CD14-positive monocyte (primary cell): ENCODE data around the gene IL5RA. TPM values are rescaled to one million over a fixed set of nuclear protein-coding genes. Genes with fewer than 3 reads are reported as not detected.

Experiments
- DNase-seq, 3 donors: peaks; one replicate each; pipeline ENCODE4 v3.0.0-alpha.2; 2011 to 2022
- H2AFZ ChIP-seq: 2 replicates; pipeline ENCODE4 v1.6.0; 2012; ENCODE audit warnings: mild to moderate bottlenecking, low read depth, low read length, inconsistent platforms; ENCODE audit not compliant: insufficient read depth, poor library complexity, severe bottlenecking
- H3K27ac ChIP-seq, 2 donors: 1 replicate in 1 of 2; 2 replicates in 1 of 2; pipeline ENCODE4 v1.5.1; 2012 to 2013; ENCODE audit warnings: low read length in 2 of 2, control low read depth in 1 of 2, inconsistent platforms in 1 of 2, low read depth in 1 of 2, mild to moderate bottlenecking in 1 of 2
- H3K27me3 ChIP-seq, 2 donors: one replicate each; pipeline versions ENCODE4 v1.6.0 to v1.6.1; 2011 to 2013; ENCODE audit warnings: low read length in 2 of 2; ENCODE audit not compliant: control insufficient read depth in 2 of 2, insufficient read depth in 2 of 2
- H3K36me3 ChIP-seq, 2 donors: replicated peaks in 1 of 2; 1 replicate in 1 of 2; 2 replicates in 1 of 2; pipeline versions ENCODE4 v1.5.1 to v1.6.1; 2012 to 2013; ENCODE audit warnings: low read length in 2 of 2, control low read depth in 1 of 2, inconsistent platforms in 1 of 2, mild to moderate bottlenecking in 1 of 2; ENCODE audit not compliant: insufficient read depth in 2 of 2, control insufficient read depth in 1 of 2
- H3K4me1 ChIP-seq, 2 donors: 1 replicate in 1 of 2; 2 replicates in 1 of 2; pipeline versions ENCODE4 v1.5.1 to v1.6.1; 2012 to 2013; ENCODE audit warnings: low read length in 2 of 2, control low read depth in 1 of 2, inconsistent platforms in 1 of 2, mild to moderate bottlenecking in 1 of 2, moderate library complexity in 1 of 2; ENCODE audit not compliant: insufficient read depth in 2 of 2, control insufficient read depth in 1 of 2
- H3K4me2 ChIP-seq: replicated peaks from 2 replicates; pipeline ENCODE3; 2012; ENCODE audit warnings: low read length, moderate library complexity, mild to moderate bottlenecking; ENCODE audit not compliant: poor library complexity, severe bottlenecking; ENCODE audit errors: extremely low read depth
- H3K4me3 ChIP-seq, 3 experiments: fragments of 200-600 bp in 1 of 3; sonication (generic) in 1 of 3; replicated peaks in 1 of 3; 1 replicate in 2 of 3; 2 replicates in 1 of 3; pipeline ENCODE4 v1.5.1; 2011 to 2013; ENCODE audit warnings: low read length in 3 of 3, mild to moderate bottlenecking in 3 of 3, control low read depth in 2 of 3, low read depth in 2 of 3, inconsistent platforms in 1 of 3, moderate library complexity in 1 of 3
- H3K79me2 ChIP-seq: 2 replicates; pipeline ENCODE4 v1.6.0; 2012; ENCODE audit warnings: mild to moderate bottlenecking, control low read depth, inconsistent platforms, low read length, moderate library complexity; ENCODE audit not compliant: insufficient read depth
- H3K9ac ChIP-seq: 2 replicates; pipeline ENCODE4 v1.6.0; 2017; ENCODE audit warnings: low read length, mild to moderate bottlenecking; ENCODE audit not compliant: insufficient read depth, poor library complexity, severe bottlenecking
- H3K9me3 ChIP-seq, 2 donors: replicated peaks in 1 of 2; 1 replicate in 1 of 2; 2 replicates in 1 of 2; pipeline versions ENCODE4 v1.5.1 to v1.6.1; 2012 to 2013; ENCODE audit warnings: low read length in 2 of 2, control low read depth in 1 of 2; ENCODE audit not compliant: control insufficient read depth in 1 of 2, insufficient read depth in 1 of 2
- H4K20me1 ChIP-seq: 2 replicates; pipeline ENCODE4 v1.6.0; 2012; ENCODE audit warnings: mild to moderate bottlenecking, low read length, control low read depth, moderate library complexity; ENCODE audit not compliant: insufficient read depth
- H3K27ac Mint-ChIP-seq, 7 donors: one replicate each; pipeline ENCODE4 v1.8.0; 2020; ENCODE audit warnings: mild to moderate bottlenecking in 7 of 7, mixed read lengths in 7 of 7, moderate library complexity in 6 of 7, inconsistent platforms in 2 of 7
- H3K27me3 Mint-ChIP-seq, 3 donors: one replicate each; pipeline ENCODE4 v1.8.0; 2021 to 2022; ENCODE audit warnings: low read depth in 3 of 3, mild to moderate bottlenecking in 3 of 3, mixed read lengths in 3 of 3, moderate library complexity in 3 of 3, inconsistent platforms in 1 of 3
- H3K36me3 Mint-ChIP-seq, 2 donors: one replicate each; pipeline ENCODE4 v1.8.0; 2020; ENCODE audit warnings: mixed read lengths in 2 of 2, inconsistent platforms in 1 of 2, mild to moderate bottlenecking in 1 of 2
- H3K4me1 Mint-ChIP-seq: one replicate; pipeline ENCODE4 v1.8.0; 2020; ENCODE audit warnings: mild to moderate bottlenecking, mixed read lengths
- H3K4me3 Mint-ChIP-seq, 2 donors: one replicate each; pipeline ENCODE4 v1.8.0; 2020; ENCODE audit warnings: mild to moderate bottlenecking in 2 of 2, mixed read lengths in 2 of 2, moderate library complexity in 1 of 2
- H3K9me3 Mint-ChIP-seq, 7 donors: one replicate each; pipeline ENCODE4 v1.8.0; 2020 to 2022; ENCODE audit warnings: mixed read lengths in 7 of 7, mild to moderate bottlenecking in 6 of 7, moderate library complexity in 6 of 7, inconsistent platforms in 2 of 7
- WGBS: methylation state at CpG from one replicate; pipeline ENCODE4 v1.1.5; 2013; ENCODE audit warnings: missing lambda C conversion rate; ENCODE audit not compliant: insufficient coverage; 5-methylcytosine and 5-hydroxymethylcytosine counted together
- intact Hi-C, 2 donors: fragments of 100-400 bp; cut with micrococcal nuclease; formaldehyde crosslinking; loops; one replicate each; pipeline versions ENCODE4 v1.15.0 to v1.15.1; 2023
- polyA plus RNA-seq, 3 donors: library from polyadenylated mRNA; depleted of rRNA in 1 of 3; unstranded in 2 of 3; stranded (reverse) in 1 of 3; fragments of 300-500 nt in 2 of 3; fragments of >200 nt in 1 of 3; fragmentation: Illumina TruSeq in 2 of 3; gene quantifications; 1 replicate in 2 of 3; 2 replicates in 1 of 3; pipeline ENCODE4 v1.2.3, GENCODE V29; 2012 to 2021
- TF ChIP-seq, protein P1 (sequence below): fragments of 200-600 bp; IDR thresholded peaks from one replicate; pipeline ENCODE4 v1.8.0; 2022; ENCODE audit warnings: antibody characterized with exemption, mild to moderate bottlenecking

The IL5RA gene
- polyA plus RNA-seq, 3 donors, result not detected

DNA sequence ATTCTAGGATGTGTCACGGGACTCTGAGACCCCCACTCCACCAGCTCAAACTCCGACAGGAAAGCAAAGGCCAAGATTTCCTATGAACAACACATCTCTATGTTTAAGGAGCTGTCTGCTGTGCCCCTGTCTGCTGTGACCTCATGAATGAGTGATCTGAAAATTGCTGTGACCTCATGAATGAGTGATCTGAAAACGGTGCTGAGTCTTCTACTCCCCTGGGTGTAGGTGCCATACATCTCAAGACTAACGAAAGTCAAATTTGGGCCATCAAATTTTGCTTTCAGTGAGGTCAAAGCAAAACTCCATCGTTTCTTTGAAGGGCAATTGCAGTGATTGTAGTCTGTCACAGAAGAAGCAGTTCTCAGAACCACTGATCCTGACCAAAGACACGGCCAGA is 24.4 kb downstream of the IL5RA start:
- Mint-ChIP-seq H3K4me1 (peaks cover 5% of the 10 kb centered on the region), H3K4me3 (no peak overlapping the region), H3K27me3 (peaks cover 0 to 4% (median 2%) of the 10 kb centered on the region in 3 donors), H3K27ac (no peak overlapping the region), H3K36me3 (no peaks in the 10 kb centered on the region), H3K9me3 (peaks cover 0 to 10% (median 0%) of the 10 kb centered on the region in 7 donors)
- TF ChIP-seq, protein P1, sequence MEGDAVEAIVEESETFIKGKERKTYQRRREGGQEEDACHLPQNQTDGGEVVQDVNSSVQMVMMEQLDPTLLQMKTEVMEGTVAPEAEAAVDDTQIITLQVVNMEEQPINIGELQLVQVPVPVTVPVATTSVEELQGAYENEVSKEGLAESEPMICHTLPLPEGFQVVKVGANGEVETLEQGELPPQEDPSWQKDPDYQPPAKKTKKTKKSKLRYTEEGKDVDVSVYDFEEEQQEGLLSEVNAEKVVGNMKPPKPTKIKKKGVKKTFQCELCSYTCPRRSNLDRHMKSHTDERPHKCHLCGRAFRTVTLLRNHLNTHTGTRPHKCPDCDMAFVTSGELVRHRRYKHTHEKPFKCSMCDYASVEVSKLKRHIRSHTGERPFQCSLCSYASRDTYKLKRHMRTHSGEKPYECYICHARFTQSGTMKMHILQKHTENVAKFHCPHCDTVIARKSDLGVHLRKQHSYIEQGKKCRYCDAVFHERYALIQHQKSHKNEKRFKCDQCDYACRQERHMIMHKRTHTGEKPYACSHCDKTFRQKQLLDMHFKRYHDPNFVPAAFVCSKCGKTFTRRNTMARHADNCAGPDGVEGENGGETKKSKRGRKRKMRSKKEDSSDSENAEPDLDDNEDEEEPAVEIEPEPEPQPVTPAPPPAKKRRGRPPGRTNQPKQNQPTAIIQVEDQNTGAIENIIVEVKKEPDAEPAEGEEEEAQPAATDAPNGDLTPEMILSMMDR, result no peak
- Histone ChIP-seq H3K4me3 (no peak overlapping the region), H3K79me2 (no peaks in the 10 kb centered on the region), H3K9ac (no peak overlapping the region), H3K36me3 (no peaks in the 10 kb centered on the region), H4K20me1 (no peaks in the 10 kb centered on the region), H3K4me1 (no peaks in the 10 kb centered on the region), H3K27ac (no peak overlapping the region), H2AFZ (peak overlapping the region; percentile 17), H3K27me3 (no peaks in the 10 kb centered on the region), H3K9me3 (no peaks in the 10 kb centered on the region), H3K4me2 (no peak overlapping the region)
- intact Hi-C loops, result no loop called here
- WGBS, result 91% methylated on average over 5 of the region's 6 CpGs
- no peak for DNase-seq

DNA sequence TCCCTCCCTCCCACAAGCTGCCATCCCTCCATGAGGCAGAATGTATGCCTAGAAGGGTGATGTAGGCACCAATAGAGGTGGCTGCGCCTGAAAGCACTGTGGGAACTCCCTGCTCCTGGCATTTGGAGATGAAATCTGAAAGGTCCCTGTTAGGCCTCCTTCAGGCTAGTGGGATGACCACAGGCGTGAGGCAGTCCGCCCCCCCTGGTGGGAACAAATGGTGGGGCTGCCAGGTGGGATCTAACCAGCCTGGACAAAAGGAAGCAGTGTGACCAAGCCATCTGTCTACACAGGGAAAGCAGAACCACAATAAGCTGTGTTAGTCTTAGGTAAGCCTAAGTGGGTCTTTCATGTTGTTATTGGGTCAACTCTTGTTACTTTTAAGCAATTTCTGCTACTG is 25.3 kb downstream of the IL5RA start:
- DNase-seq, result no peak
- Histone ChIP-seq H3K4me1 (no peaks in the 10 kb centered on the region), H3K9me3 (no peaks in the 10 kb centered on the region), H3K27ac (no peak overlapping the region), H3K79me2 (no peaks in the 10 kb centered on the region), H3K4me3 (no peak overlapping the region), H3K4me2 (no peak overlapping the region), H3K9ac (no peak overlapping the region), H2AFZ (no peak overlapping the region), H3K27me3 (no peaks in the 10 kb centered on the region), H3K36me3 (no peaks in the 10 kb centered on the region), H4K20me1 (no peaks in the 10 kb centered on the region)
- peaks cover 0 to 2% (median 0%) of the 10 kb centered on the region in 7 donors for H3K9me3 Mint-ChIP-seq
- 88% methylated on average over 3 of the region's 3 CpGs for WGBS
- intact Hi-C loops, result no loop called here
- TF ChIP-seq, protein P1, result no peak
- H3K27ac Mint-ChIP-seq, result no peak overlapping the region
- no peaks in the 10 kb centered on the region for H3K36me3 Mint-ChIP-seq
- no peak overlapping the region for H3K4me3 Mint-ChIP-seq
- peaks cover 5% of the 10 kb centered on the region for H3K4me1 Mint-ChIP-seq
- no peaks in the 10 kb centered on the region for H3K27me3 Mint-ChIP-seq
